ENCODE measurements around the gene LTF.

LTF gene

GRCh38 chr3:46386205-46386604 is 78.5 kb downstream of the LTF start:
- no peaks in the 10 kb centered on the region; the same call in 1 of the 2 replicates for H3K4me1 ChIP-seq (ENCODE audit: control insufficient read depth, insufficient read depth, low read length)
- H3K27ac ChIP-seq (ENCODE audit: low read depth, low read length), result no peak overlapping the region
- H3K9ac ChIP-seq (ENCODE audit: low read length), result no peak overlapping the region
- no peaks in the 10 kb centered on the region for H3K36me3 ChIP-seq (ENCODE audit: control insufficient read depth, insufficient read depth, low read length)
- no peak overlapping the region for H3K4me3 ChIP-seq (ENCODE audit: low read depth, low read length)
- H3K27me3 ChIP-seq (ENCODE audit: control insufficient read depth, insufficient read depth, low read length), result no peaks in the 10 kb centered on the region
- 0 out of 2 replicates have a peak, but pooled peaks cover 3% of the 10 kb centered on the region for H3K9me3 ChIP-seq (ENCODE audit: control insufficient read depth, insufficient read depth, low read depth, low read length)
